Osteoblast (primary cell): ENCODE results near the gene EFCAB9. TPM values are rescaled to one million over a fixed set of nuclear protein-coding genes. Genes with fewer than 3 reads are reported as not detected.
A peak's percentile ranks its signal among the peaks of the same experiment; 100 is the strongest.

ENCODE experiments used
- DNase-seq: peaks from one replicate; pipeline ENCODE4 v3.0.0; 2011; ENCODE audit warnings: low spot score, mixed read lengths; ENCODE audit not compliant: insufficient read length; ENCODE audit errors: missing footprints
- H2AFZ ChIP-seq: 2 replicates; pipeline ENCODE4 v1.6.0; 2011; ENCODE audit warnings: mild to moderate bottlenecking, low read length
- H3K27ac ChIP-seq: 2 replicates; pipeline ENCODE4 v1.5.1; 2011; ENCODE audit warnings: mild to moderate bottlenecking, low read depth, low read length, moderate library complexity
- H3K27me3 ChIP-seq: 2 replicates; pipeline ENCODE4 v1.6.0; 2012; ENCODE audit warnings: mild to moderate bottlenecking, control low read depth, inconsistent platforms, low read length, moderate library complexity; ENCODE audit not compliant: insufficient read depth
- H3K36me3 ChIP-seq: 2 replicates; pipeline ENCODE4 v1.5.1; 2011; ENCODE audit warnings: mild to moderate bottlenecking, low read length, control low read depth, moderate library complexity; ENCODE audit not compliant: insufficient read depth
- H3K4me1 ChIP-seq: 2 replicates; pipeline ENCODE4 v1.5.1; 2011; ENCODE audit warnings: mild to moderate bottlenecking, low read length, control low read depth, moderate library complexity; ENCODE audit not compliant: insufficient read depth
- H3K4me2 ChIP-seq: 2 replicates; pipeline ENCODE4 v1.6.0; 2011; ENCODE audit warnings: mild to moderate bottlenecking, low read length; ENCODE audit not compliant: insufficient read depth
- H3K4me3 ChIP-seq: fragments of 200-600 bp; sonication (generic); 3 replicates; pipeline ENCODE4 v1.5.1; 2012; ENCODE audit warnings: mild to moderate bottlenecking, low read length, inconsistent platforms; ENCODE audit not compliant: insufficient read depth
- H3K79me2 ChIP-seq: 2 replicates; pipeline ENCODE4 v1.6.0; 2012; ENCODE audit warnings: mild to moderate bottlenecking, low read length, control low read depth, inconsistent platforms; ENCODE audit not compliant: insufficient read depth
- H3K9me3 ChIP-seq: 2 replicates; pipeline ENCODE4 v1.5.1; 2011; ENCODE audit warnings: low read depth, low read length, control low read depth
- H4K20me1 ChIP-seq: 2 replicates; pipeline ENCODE4 v1.6.0; 2012; ENCODE audit warnings: mild to moderate bottlenecking, low read length, control low read depth; ENCODE audit not compliant: insufficient read depth
- CTCF ChIP-seq: IDR thresholded peaks from 2 replicates; pipeline ENCODE4 v1.5.1; 2011; ENCODE audit warnings: mild to moderate bottlenecking, low read depth, low read length, moderate library complexity; ENCODE audit errors: extremely low read depth
- total RNA-seq: library from RNA; depleted of rRNA; stranded (reverse); fragments of >200 nt; gene quantifications from 2 replicates; pipeline ENCODE4 v1.2.3, GENCODE V29; 2012

EFCAB9 gene
- not detected in 2 replicates for total RNA-seq

- H3K4me1 ChIP-seq, result no peaks in the 10 kb centered on the region
- no peaks in the 10 kb centered on the region for H3K9me3 ChIP-seq
- H3K36me3 ChIP-seq, result no peaks in the 10 kb centered on the region
- H3K4me2 ChIP-seq, result no peak within 1 kb of the TSS
- H3K79me2 ChIP-seq, result no peaks in the 10 kb centered on the region
- no peak for DNase-seq
- H3K27ac ChIP-seq, result no peak within 1 kb of the TSS
- no peak for TF ChIP-seq CTCF
- no peaks in the 10 kb centered on the region for H3K27me3 ChIP-seq
- H2AFZ ChIP-seq, result no peak within 1 kb of the TSS
- no peak within 1 kb of the TSS for H3K4me3 ChIP-seq
- H4K20me1 ChIP-seq, result no peaks in the 10 kb centered on the region
Measured at GRCh38 chr5:172193872-172194271, at the start of gene EFCAB9. Gene EFCAB9, plus strand, starts transcription at chr5:172194172. Its CDS starts 1 bp downstream, at chr5:172194173.

DNA sequence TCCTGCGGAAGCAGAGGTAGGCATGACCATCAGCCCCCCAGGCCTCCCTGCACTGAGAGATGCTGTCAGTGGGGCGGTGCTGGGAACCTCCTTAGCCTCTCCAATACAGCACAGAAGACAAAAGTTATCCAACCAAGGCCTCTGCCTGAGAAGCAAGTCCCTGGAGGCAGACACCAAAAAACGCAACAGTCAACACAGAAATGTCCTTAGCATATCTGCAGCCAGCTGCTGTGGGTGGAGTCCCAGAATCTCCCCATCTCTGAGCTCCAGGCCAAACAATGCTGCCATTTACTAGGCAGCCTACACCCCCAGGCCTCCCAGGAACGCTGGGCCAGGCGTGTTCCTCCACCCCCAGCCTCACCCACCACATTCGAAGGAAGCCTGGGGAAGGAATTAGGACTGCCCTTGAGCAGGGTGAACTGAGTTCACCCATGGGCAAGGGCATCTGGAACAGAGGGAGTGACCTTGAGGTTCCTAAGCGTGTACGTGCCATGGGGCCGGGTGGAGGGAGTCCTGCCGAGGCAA lies 49.6 kb upstream of the EFCAB9 start:
- no peaks in the 10 kb centered on the region for H3K27me3 ChIP-seq
- peak; percentile 79 for DNase-seq
- H3K27ac ChIP-seq, result no peak overlapping the region
- H3K4me1 ChIP-seq, result peaks cover 10% of the 10 kb centered on the region
- H3K36me3 ChIP-seq, result no peaks in the 10 kb centered on the region
- no peak overlapping the region for H3K4me3 ChIP-seq
- no peak overlapping the region for H2AFZ ChIP-seq
- H3K79me2 ChIP-seq, result peaks cover 88% of the 10 kb centered on the region
- H4K20me1 ChIP-seq, result peaks cover 40% of the 10 kb centered on the region
- H3K4me2 ChIP-seq, result no peak overlapping the region
- no peak for TF ChIP-seq CTCF
- H3K9me3 ChIP-seq, result no peaks in the 10 kb centered on the region

- Histone ChIP-seq H3K79me2 (peaks cover 81% of the 10 kb centered on the region), H3K36me3 (no peaks in the 10 kb centered on the region), H3K4me3 (no peak overlapping the region), H4K20me1 (peaks cover 40% of the 10 kb centered on the region), H3K27ac (no peak overlapping the region), H3K27me3 (no peaks in the 10 kb centered on the region), H3K9me3 (no peaks in the 10 kb centered on the region), H3K4me1 (peaks cover 8% of the 10 kb centered on the region), H2AFZ (no peak overlapping the region), H3K4me2 (no peak overlapping the region)
- DNase-seq, result peak; percentile 55
- no peak for TF ChIP-seq CTCF
Measured at GRCh38 chr5:172144931-172145869, 48.8 kb upstream of the EFCAB9 start.
